ENCODE results near the gene ZSWIM3. TPM values are rescaled to one million over a fixed set of nuclear protein-coding genes. Genes with fewer than 3 reads are reported as not detected.

ZSWIM3 gene
- total and polyA plus RNA-seq, 4 donors = 0.56 to 4.2 (median 2.3) TPM

DNA sequence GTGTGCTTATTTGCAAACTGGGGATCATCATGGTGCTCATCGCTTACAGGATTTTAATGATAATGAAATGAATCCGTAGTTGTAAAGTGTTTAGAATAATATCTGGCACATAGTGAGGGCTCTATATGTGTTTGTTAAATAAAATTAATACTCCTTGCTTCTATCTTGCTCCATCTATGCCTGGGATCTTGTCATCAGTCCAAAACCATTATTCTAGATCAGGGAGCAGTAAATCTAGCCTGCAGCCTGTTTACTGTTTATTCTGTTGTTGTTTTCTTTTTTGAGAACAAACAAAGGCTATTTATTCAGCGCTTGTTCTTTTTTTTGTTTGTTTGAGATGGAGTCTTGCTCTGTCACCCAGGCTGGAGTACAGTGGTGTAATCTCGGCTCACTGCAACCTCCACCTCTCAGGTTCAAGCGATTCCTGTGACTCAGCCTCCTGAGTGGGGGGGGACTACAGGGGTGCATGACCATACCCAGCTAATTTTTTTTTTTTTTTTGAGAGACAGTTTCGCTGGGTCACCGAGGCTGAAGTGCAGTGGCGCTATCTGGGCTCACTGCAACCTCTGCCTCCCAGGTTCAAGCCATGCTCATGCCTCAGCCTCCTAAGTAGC is 8.3 kb upstream of the ZSWIM3 start:
- WGBS = 97% methylated on average over 8 of the region's 8 CpGs
- H3K4me1 ChIP-seq (ENCODE audit: control insufficient read depth in 4 of 4, insufficient read depth in 4 of 4, low read length in 3 of 4) = no peaks in the 10 kb centered on the region
- no peak overlapping the region for H3K9ac ChIP-seq (ENCODE audit: low read depth in 1 of 2, low read length in 2 of 2)
- DNase-seq (ENCODE audit: low spot score) = no peak
- H3K27me3 ChIP-seq (ENCODE audit: control insufficient read depth in 4 of 4, insufficient read depth in 4 of 4, low read length in 3 of 4) = no peaks in the 10 kb centered on the region
- no peak overlapping the region for H3K4me3 ChIP-seq (ENCODE audit: low read depth in 1 of 3, low read length in 3 of 3)
- H3K9me3 ChIP-seq (ENCODE audit: control insufficient read depth in 4 of 4, low read length in 3 of 4) = no peaks in the 10 kb centered on the region
- H3K36me3 ChIP-seq (ENCODE audit: control insufficient read depth in 4 of 4, insufficient read depth in 3 of 4, low read depth in 1 of 4, low read length in 3 of 4) = peaks cover 6 to 41% (median 25%) of the 10 kb centered on the region in 4 donors
- no peak overlapping the region for H3K27ac ChIP-seq (ENCODE audit: low read depth in 1 of 2, low read length in 2 of 2)
- TF ChIP-seq YY1 (IDR thresholded peaks at IDR 0.05) = no peak
- TF ChIP-seq JUND (IDR thresholded peaks at IDR 0.05) = no peak
- TF ChIP-seq, protein P1, sequence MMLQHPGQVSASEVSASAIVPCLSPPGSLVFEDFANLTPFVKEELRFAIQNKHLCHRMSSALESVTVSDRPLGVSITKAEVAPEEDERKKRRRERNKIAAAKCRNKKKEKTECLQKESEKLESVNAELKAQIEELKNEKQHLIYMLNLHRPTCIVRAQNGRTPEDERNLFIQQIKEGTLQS (IDR thresholded peaks at IDR 0.05) = no peak
- no peak for TF ChIP-seq FOXA2 (IDR thresholded peaks at IDR 0.05)
- TF ChIP-seq HNF4G (IDR thresholded peaks at IDR 0.05) = no peak
- no peak for TF ChIP-seq NR2F2 (IDR thresholded peaks at IDR 0.05)
- TF ChIP-seq, protein P2, sequence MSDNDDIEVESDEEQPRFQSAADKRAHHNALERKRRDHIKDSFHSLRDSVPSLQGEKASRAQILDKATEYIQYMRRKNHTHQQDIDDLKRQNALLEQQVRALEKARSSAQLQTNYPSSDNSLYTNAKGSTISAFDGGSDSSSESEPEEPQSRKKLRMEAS (IDR thresholded peaks at IDR 0.05) = no peak

DNA sequence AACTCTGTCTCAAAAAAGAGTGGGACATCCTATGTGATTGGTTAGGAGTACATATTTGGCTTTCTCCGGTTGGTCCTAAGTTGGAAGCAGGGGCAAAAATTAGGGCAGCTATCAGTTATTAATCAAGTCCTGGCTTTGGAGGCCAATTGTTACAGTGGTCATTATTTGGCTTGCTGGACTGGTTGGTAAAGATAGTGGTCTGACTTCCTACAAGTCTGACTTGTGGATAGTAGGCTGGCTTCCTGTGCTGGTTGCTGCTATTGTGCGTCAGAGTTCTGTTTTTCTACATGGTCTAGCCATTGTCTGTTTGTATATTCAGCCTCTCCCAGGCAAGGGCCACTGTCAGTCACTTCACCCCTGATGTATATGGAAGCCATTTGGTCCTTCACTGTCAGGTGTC is 7.2 kb upstream of the ZSWIM3 start:
- Histone ChIP-seq H3K27ac (ENCODE audit: low read depth in 1 of 2, low read length in 2 of 2) (no peak overlapping the region), H3K4me3 (ENCODE audit: low read depth in 1 of 3, low read length in 3 of 3) (no peak overlapping the region), H3K9ac (ENCODE audit: low read depth in 1 of 2, low read length in 2 of 2) (no peak overlapping the region), H3K9me3 (ENCODE audit: control insufficient read depth in 4 of 4, low read length in 3 of 4) (no peaks in the 10 kb centered on the region), H3K27me3 (ENCODE audit: control insufficient read depth in 4 of 4, insufficient read depth in 4 of 4, low read length in 3 of 4) (no peaks in the 10 kb centered on the region), H3K4me1 (ENCODE audit: control insufficient read depth in 4 of 4, insufficient read depth in 4 of 4, low read length in 3 of 4) (peaks cover 0 to 8% (median 2%) of the 10 kb centered on the region in 4 donors), H3K36me3 (ENCODE audit: control insufficient read depth in 4 of 4, insufficient read depth in 3 of 4, low read depth in 1 of 4, low read length in 3 of 4) (peaks cover 6 to 32% (median 17%) of the 10 kb centered on the region in 4 donors)
- WGBS = 98% methylated on average over 2 of the region's 2 CpGs
- DNase-seq (ENCODE audit: low spot score) = no peak
- no peak for TF ChIP-seq SP1 (IDR thresholded peaks at IDR 0.05)
- TF ChIP-seq EGR1 (IDR thresholded peaks at IDR 0.05; ENCODE audit: low read depth in 2 of 2) = no peak
- TF ChIP-seq, protein P3, sequence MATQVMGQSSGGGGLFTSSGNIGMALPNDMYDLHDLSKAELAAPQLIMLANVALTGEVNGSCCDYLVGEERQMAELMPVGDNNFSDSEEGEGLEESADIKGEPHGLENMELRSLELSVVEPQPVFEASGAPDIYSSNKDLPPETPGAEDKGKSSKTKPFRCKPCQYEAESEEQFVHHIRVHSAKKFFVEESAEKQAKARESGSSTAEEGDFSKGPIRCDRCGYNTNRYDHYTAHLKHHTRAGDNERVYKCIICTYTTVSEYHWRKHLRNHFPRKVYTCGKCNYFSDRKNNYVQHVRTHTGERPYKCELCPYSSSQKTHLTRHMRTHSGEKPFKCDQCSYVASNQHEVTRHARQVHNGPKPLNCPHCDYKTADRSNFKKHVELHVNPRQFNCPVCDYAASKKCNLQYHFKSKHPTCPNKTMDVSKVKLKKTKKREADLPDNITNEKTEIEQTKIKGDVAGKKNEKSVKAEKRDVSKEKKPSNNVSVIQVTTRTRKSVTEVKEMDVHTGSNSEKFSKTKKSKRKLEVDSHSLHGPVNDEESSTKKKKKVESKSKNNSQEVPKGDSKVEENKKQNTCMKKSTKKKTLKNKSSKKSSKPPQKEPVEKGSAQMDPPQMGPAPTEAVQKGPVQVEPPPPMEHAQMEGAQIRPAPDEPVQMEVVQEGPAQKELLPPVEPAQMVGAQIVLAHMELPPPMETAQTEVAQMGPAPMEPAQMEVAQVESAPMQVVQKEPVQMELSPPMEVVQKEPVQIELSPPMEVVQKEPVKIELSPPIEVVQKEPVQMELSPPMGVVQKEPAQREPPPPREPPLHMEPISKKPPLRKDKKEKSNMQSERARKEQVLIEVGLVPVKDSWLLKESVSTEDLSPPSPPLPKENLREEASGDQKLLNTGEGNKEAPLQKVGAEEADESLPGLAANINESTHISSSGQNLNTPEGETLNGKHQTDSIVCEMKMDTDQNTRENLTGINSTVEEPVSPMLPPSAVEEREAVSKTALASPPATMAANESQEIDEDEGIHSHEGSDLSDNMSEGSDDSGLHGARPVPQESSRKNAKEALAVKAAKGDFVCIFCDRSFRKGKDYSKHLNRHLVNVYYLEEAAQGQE (IDR thresholded peaks at IDR 0.05) = no peak
- no peak for TF ChIP-seq FOXA2 (IDR thresholded peaks at IDR 0.05)
- TF ChIP-seq, protein P2 (IDR thresholded peaks at IDR 0.05) = no peak
- no peak for TF ChIP-seq HNF4G (IDR thresholded peaks at IDR 0.05)
- TF ChIP-seq FOXA1 (IDR thresholded peaks at IDR 0.05) = no peak
- no peak for TF ChIP-seq NR2F2 (IDR thresholded peaks at IDR 0.05)
- TF ChIP-seq, protein P4, sequence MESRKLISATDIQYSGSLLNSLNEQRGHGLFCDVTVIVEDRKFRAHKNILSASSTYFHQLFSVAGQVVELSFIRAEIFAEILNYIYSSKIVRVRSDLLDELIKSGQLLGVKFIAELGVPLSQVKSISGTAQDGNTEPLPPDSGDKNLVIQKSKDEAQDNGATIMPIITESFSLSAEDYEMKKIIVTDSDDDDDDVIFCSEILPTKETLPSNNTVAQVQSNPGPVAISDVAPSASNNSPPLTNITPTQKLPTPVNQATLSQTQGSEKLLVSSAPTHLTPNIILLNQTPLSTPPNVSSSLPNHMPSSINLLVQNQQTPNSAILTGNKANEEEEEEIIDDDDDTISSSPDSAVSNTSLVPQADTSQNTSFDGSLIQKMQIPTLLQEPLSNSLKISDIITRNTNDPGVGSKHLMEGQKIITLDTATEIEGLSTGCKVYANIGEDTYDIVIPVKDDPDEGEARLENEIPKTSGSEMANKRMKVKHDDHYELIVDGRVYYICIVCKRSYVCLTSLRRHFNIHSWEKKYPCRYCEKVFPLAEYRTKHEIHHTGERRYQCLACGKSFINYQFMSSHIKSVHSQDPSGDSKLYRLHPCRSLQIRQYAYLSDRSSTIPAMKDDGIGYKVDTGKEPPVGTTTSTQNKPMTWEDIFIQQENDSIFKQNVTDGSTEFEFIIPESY (IDR thresholded peaks at IDR 0.05) = no peak
- TF ChIP-seq GABPA (IDR thresholded peaks at IDR 0.05 in 1 of 2, conservative IDR thresholded peaks at IDR 0.05 in 1 of 2) = no peak
- TF ChIP-seq TAF1 (conservative IDR thresholded peaks at IDR 0.05) = no peak
- TF ChIP-seq, protein P5, sequence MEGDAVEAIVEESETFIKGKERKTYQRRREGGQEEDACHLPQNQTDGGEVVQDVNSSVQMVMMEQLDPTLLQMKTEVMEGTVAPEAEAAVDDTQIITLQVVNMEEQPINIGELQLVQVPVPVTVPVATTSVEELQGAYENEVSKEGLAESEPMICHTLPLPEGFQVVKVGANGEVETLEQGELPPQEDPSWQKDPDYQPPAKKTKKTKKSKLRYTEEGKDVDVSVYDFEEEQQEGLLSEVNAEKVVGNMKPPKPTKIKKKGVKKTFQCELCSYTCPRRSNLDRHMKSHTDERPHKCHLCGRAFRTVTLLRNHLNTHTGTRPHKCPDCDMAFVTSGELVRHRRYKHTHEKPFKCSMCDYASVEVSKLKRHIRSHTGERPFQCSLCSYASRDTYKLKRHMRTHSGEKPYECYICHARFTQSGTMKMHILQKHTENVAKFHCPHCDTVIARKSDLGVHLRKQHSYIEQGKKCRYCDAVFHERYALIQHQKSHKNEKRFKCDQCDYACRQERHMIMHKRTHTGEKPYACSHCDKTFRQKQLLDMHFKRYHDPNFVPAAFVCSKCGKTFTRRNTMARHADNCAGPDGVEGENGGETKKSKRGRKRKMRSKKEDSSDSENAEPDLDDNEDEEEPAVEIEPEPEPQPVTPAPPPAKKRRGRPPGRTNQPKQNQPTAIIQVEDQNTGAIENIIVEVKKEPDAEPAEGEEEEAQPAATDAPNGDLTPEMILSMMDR (IDR thresholded peaks at IDR 0.05; ENCODE audit: low read depth, low read length, missing input control) = no peak
- TF ChIP-seq JUND (IDR thresholded peaks at IDR 0.05) = no peak
- no peak for TF ChIP-seq RXRA (IDR thresholded peaks at IDR 0.05)
- no peak for TF ChIP-seq HNF4A (conservative IDR thresholded peaks at IDR 0.05)
- no peak for TF ChIP-seq YY1 (IDR thresholded peaks at IDR 0.05)
- TF ChIP-seq RAD21 (IDR thresholded peaks at IDR 0.05) = no peak
- TF ChIP-seq, protein P1 (IDR thresholded peaks at IDR 0.05) = no peak

All from liver (tissue), 9 donors.